ENCODE results near the gene SYNDIG1. TPM values are rescaled to one million over a fixed set of nuclear protein-coding genes. Genes with fewer than 3 reads are reported as not detected.

SYNDIG1 gene
- total RNA-seq, 1 experiment from 2014 or later, result not detected

GRCh38 chr20:24423390-24424313 lies 45.8 kb upstream of the SYNDIG1 start:
- no peak for DNase-seq
- intact Hi-C loops (cut with micrococcal nuclease), result no loop called here

GRCh38 chr20:24425523-24426135 lies 43.8 kb upstream of the SYNDIG1 start:
- no peaks in the 10 kb centered on the region for H3K79me2 ChIP-seq (ENCODE audit: low read length)
- H3K27me3 ChIP-seq (ENCODE audit: low read length), result peaks cover 73% of the 10 kb centered on the region
- DNase-seq, result no peak
- H3K9me3 ChIP-seq (ENCODE audit: low read length), result no peaks in the 10 kb centered on the region
- H3K9ac ChIP-seq (ENCODE audit: low read length), result no peak overlapping the region
- H3F3A ChIP-seq (ENCODE audit: low read length, unreplicated experiment), result no peaks in the 10 kb centered on the region
- H4K20me1 ChIP-seq (ENCODE audit: low read length), result no peaks in the 10 kb centered on the region
- BruUV-seq (replicated peaks), result no TSS peak
- H2AFZ ChIP-seq (ENCODE audit: low read length), result no peak overlapping the region
- no peak for ATAC-seq
- ChIA-PET CTCF (no interaction called here), POLR2A (ENCODE audit: unreplicated experiment) (no interaction called here)
- TF ChIP-seq EZH2 (IDR thresholded peaks at IDR 0.05; ENCODE audit: low read length, unreplicated experiment), result no peak
- TF ChIP-seq CTCF (conservative IDR thresholded peaks at IDR 0.05; ENCODE audit: low read depth, low read length), result no peak
- no peak for TF ChIP-seq EZH2phosphoT487 (IDR thresholded peaks at IDR 0.05; ENCODE audit: borderline replicate concordance, low read length)
- no peak overlapping the region for H3K4me3 ChIP-seq (ENCODE audit: low read length)
- intact Hi-C loops (cut with micrococcal nuclease), result no loop called here
- no peaks in the 10 kb centered on the region for H3K36me3 ChIP-seq (ENCODE audit: low read depth, low read length)
- no peak overlapping the region for H3K27ac ChIP-seq (ENCODE audit: low read length)
- H3K4me2 ChIP-seq (ENCODE audit: low read length), result no peak overlapping the region
- no peaks in the 10 kb centered on the region for H3K9me2 ChIP-seq (replicated peaks; ENCODE audit: low read length)
- no peaks in the 10 kb centered on the region for H3K4me1 ChIP-seq (ENCODE audit: insufficient read depth, low read length)

More at GRCh38 chr20:24423390-24424313, 45.8 kb upstream of the SYNDIG1 start:
- H3K36me3 ChIP-seq (ENCODE audit: low read depth, low read length), result no peaks in the 10 kb centered on the region
- no peak overlapping the region for H3K9ac ChIP-seq (ENCODE audit: low read length)
- no peaks in the 10 kb centered on the region for H3K79me2 ChIP-seq (ENCODE audit: low read length)
- TF ChIP-seq EZH2 (IDR thresholded peaks at IDR 0.05; ENCODE audit: low read length, unreplicated experiment) (no peak), EZH2phosphoT487 (IDR thresholded peaks at IDR 0.05; ENCODE audit: borderline replicate concordance, low read length) (no peak), CTCF (conservative IDR thresholded peaks at IDR 0.05; ENCODE audit: low read depth, low read length) (no peak)
- no peaks in the 10 kb centered on the region for H3K4me1 ChIP-seq (ENCODE audit: insufficient read depth, low read length)
- peaks cover 62% of the 10 kb centered on the region for H3K27me3 ChIP-seq (ENCODE audit: low read length)
- no peaks in the 10 kb centered on the region for H4K20me1 ChIP-seq (ENCODE audit: low read length)
- no peak overlapping the region for H3K4me3 ChIP-seq (ENCODE audit: low read length)
- H2AFZ ChIP-seq (ENCODE audit: low read length), result no peak overlapping the region
- no peaks in the 10 kb centered on the region for H3K9me3 ChIP-seq (ENCODE audit: low read length)
- H3K27ac ChIP-seq (ENCODE audit: low read length), result no peak overlapping the region
- no peak overlapping the region for H3K4me2 ChIP-seq (ENCODE audit: low read length)
- no TSS peak for BruUV-seq (replicated peaks)
- no peak for ATAC-seq
- POLR2A ChIA-PET (ENCODE audit: unreplicated experiment), result no interaction called here
- CTCF ChIA-PET, result no interaction called here
- H3F3A ChIP-seq (ENCODE audit: low read length, unreplicated experiment), result no peaks in the 10 kb centered on the region
- no peaks in the 10 kb centered on the region for H3K9me2 ChIP-seq (replicated peaks; ENCODE audit: low read length)

All from PC-3 (cell line).